H9 (cell line): ENCODE measurements around the gene DHDDS. TPM values are rescaled to one million over a fixed set of nuclear protein-coding genes. Genes with fewer than 3 reads are reported as not detected.

Experiments used
- DNase-seq: peaks from one replicate; pipeline ENCODE4 v3.0.0-alpha.2; 2017
- H2AFZ ChIP-seq: one replicate; pipeline ENCODE4 v1.6.1; 2013; ENCODE audit warnings: mild to moderate bottlenecking, low read length, control low read depth, moderate library complexity
- H2AK5ac ChIP-seq: 2 replicates; pipeline ENCODE4 v1.6.1; 2013; ENCODE audit warnings: low read length, control low read depth, mixed read lengths; ENCODE audit not compliant: insufficient read length
- H2BK120ac ChIP-seq: one replicate; pipeline ENCODE4 v1.6.1; 2013; ENCODE audit warnings: low read depth, mild to moderate bottlenecking, low read length, control low read depth, inconsistent platforms; ENCODE audit not compliant: poor library complexity, severe bottlenecking
- H2BK12ac ChIP-seq: 2 replicates; pipeline ENCODE4 v1.6.1; 2013; ENCODE audit warnings: low read length, control low read depth, mixed read lengths, low read depth; ENCODE audit not compliant: insufficient read length
- H2BK15ac ChIP-seq: 2 replicates; pipeline ENCODE4 v1.6.1; 2013; ENCODE audit warnings: low read depth, low read length, control low read depth
- H2BK20ac ChIP-seq: one replicate; pipeline ENCODE4 v1.6.1; 2013; ENCODE audit warnings: low read depth, mild to moderate bottlenecking, low read length, control low read depth, inconsistent platforms; ENCODE audit not compliant: poor library complexity, severe bottlenecking
- H2BK5ac ChIP-seq: 2 replicates; pipeline ENCODE4 v1.6.1; 2013; ENCODE audit warnings: low read length, control low read depth, mixed read lengths; ENCODE audit not compliant: insufficient read length
- H3K14ac ChIP-seq: 2 replicates; pipeline ENCODE4 v1.6.1; 2013; ENCODE audit warnings: low read length, control low read depth; ENCODE audit not compliant: insufficient read depth
- H3K18ac ChIP-seq: 2 replicates; pipeline ENCODE4 v1.6.1; 2013; ENCODE audit warnings: low read depth, mild to moderate bottlenecking, mixed read lengths, low read length, control low read depth; ENCODE audit not compliant: insufficient read length
- H3K23ac ChIP-seq: 2 replicates; pipeline ENCODE4 v1.6.1; 2013; ENCODE audit warnings: low read length, control low read depth, mixed read lengths, low read depth; ENCODE audit not compliant: insufficient read length
- H3K23me2 ChIP-seq: 2 replicates; pipeline ENCODE4 v1.6.1; 2013; ENCODE audit warnings: low read depth, mild to moderate bottlenecking, mixed read lengths, low read length, control low read depth; ENCODE audit not compliant: insufficient read length, poor library complexity, severe bottlenecking
- H3K27ac ChIP-seq: 2 replicates; pipeline ENCODE4 v1.5.1; 2013; ENCODE audit warnings: low read length, control low read depth, mixed read lengths, low read depth; ENCODE audit not compliant: insufficient read length
- H3K27me3 ChIP-seq: 2 replicates; pipeline ENCODE4 v1.6.1; 2013; ENCODE audit warnings: low read length, control low read depth, inconsistent platforms; ENCODE audit not compliant: insufficient read depth
- H3K4ac ChIP-seq: 2 replicates; pipeline ENCODE4 v1.6.1; 2013; ENCODE audit warnings: low read depth, mild to moderate bottlenecking, control low read depth, inconsistent platforms, low read length, moderate library complexity
- H3K4me1 ChIP-seq: 2 replicates; pipeline ENCODE4 v1.6.1; 2013; ENCODE audit warnings: low read length, control low read depth, inconsistent platforms; ENCODE audit not compliant: insufficient read depth
- H3K4me2 ChIP-seq: 2 replicates; pipeline ENCODE4 v1.6.1; 2013; ENCODE audit warnings: low read length, control low read depth, mixed read lengths; ENCODE audit not compliant: insufficient read length, insufficient read depth
- H3K56ac ChIP-seq: 2 replicates; pipeline ENCODE4 v1.6.1; 2013; ENCODE audit warnings: low read depth, mild to moderate bottlenecking, mixed read lengths, low read length, control low read depth; ENCODE audit not compliant: insufficient read length
- H3K79me1 ChIP-seq: 2 replicates; pipeline ENCODE4 v1.6.1; 2013; ENCODE audit warnings: low read depth, mild to moderate bottlenecking, moderate library complexity, low read length, control low read depth, inconsistent platforms; ENCODE audit not compliant: insufficient read depth, poor library complexity, severe bottlenecking
- H3K79me2 ChIP-seq: 2 replicates; pipeline ENCODE4 v1.6.1; 2013; ENCODE audit warnings: low read length, control low read depth, inconsistent platforms; ENCODE audit not compliant: insufficient read depth
- H3K9ac ChIP-seq: 2 replicates; pipeline ENCODE4 v1.6.1; 2013; ENCODE audit warnings: low read length, control low read depth, mixed read lengths; ENCODE audit not compliant: insufficient read length; ENCODE audit errors: extremely low read depth
- H3K9me3 ChIP-seq: one replicate; pipeline ENCODE4 v1.6.1; 2013; ENCODE audit warnings: low read depth, low read length, inconsistent platforms; ENCODE audit not compliant: control insufficient read depth
- H3T11ph ChIP-seq: one replicate; pipeline ENCODE4 v1.6.1; 2013; ENCODE audit warnings: mild to moderate bottlenecking, low read length, control low read depth, inconsistent platforms
- H4K20me1 ChIP-seq: one replicate; pipeline ENCODE4 v1.6.1; 2013; ENCODE audit not compliant: control insufficient read depth, insufficient read length, insufficient read depth
- H4K5ac ChIP-seq: 2 replicates; pipeline ENCODE4 v1.6.1; 2013; ENCODE audit warnings: low read depth, mild to moderate bottlenecking, mixed read lengths, low read length, control low read depth; ENCODE audit not compliant: insufficient read length
- H4K8ac ChIP-seq: replicated peaks from 2 replicates; pipeline ENCODE4 v1.6.1; 2013; ENCODE audit warnings: low read length, control low read depth, mixed read lengths, low read depth; ENCODE audit not compliant: insufficient read length
- H4K91ac ChIP-seq: 2 replicates; pipeline ENCODE4 v1.6.1; 2013; ENCODE audit warnings: low read depth, mild to moderate bottlenecking, moderate library complexity, mixed read lengths, low read length, control low read depth; ENCODE audit not compliant: insufficient read length
- H3K27ac Mint-ChIP-seq, 3 experiments: 2 replicates in 2 of 3; 3 replicates in 1 of 3; pipeline ENCODE4 v1.8.0; 2020 to 2021; ENCODE audit warnings: mixed read lengths in 3 of 3, mild to moderate bottlenecking in 1 of 3, moderate library complexity in 1 of 3
- H3K27me3 Mint-ChIP-seq: 2 replicates; pipeline ENCODE4 v1.8.0; 2021; ENCODE audit warnings: low read depth, mild to moderate bottlenecking, moderate library complexity, mixed read lengths
- H3K36me3 Mint-ChIP-seq, 3 experiments: 2 replicates in 2 of 3; 3 replicates in 1 of 3; pipeline ENCODE4 v1.8.0; 2020 to 2021; ENCODE audit warnings: low read depth in 3 of 3, mixed read lengths in 3 of 3; ENCODE audit not compliant: insufficient read depth in 1 of 3
- H3K4me1 Mint-ChIP-seq, 2 experiments: 2 replicates each; pipeline ENCODE4 v1.8.0; 2020; ENCODE audit warnings: mixed read lengths in 2 of 2
- H3K4me3 Mint-ChIP-seq, 2 experiments: 2 replicates in 1 of 2; 3 replicates in 1 of 2; pipeline ENCODE4 v1.8.0; 2020 to 2021; ENCODE audit warnings: mild to moderate bottlenecking in 2 of 2, mixed read lengths in 2 of 2, moderate library complexity in 1 of 2
- H3K9me3 Mint-ChIP-seq, 2 experiments: 2 replicates in 1 of 2; 3 replicates in 1 of 2; pipeline ENCODE4 v1.8.0; 2020; ENCODE audit warnings: mild to moderate bottlenecking in 2 of 2, mixed read lengths in 2 of 2, moderate library complexity in 1 of 2
- WGBS: extraction: QIAGEN DNeasy Blood & Tissue Kit; methylation state at CpG from one replicate; pipeline ENCODE4 v1.1.7; 2013; ENCODE audit warnings: missing lambda C conversion rate, low lambda C conversion rate, mixed read lengths; ENCODE audit not compliant: insufficient read length; ENCODE audit errors: extremely low coverage; 5-methylcytosine and 5-hydroxymethylcytosine counted together
- total RNA-seq: library from RNA; stranded (reverse); gene quantifications from 2 replicates; pipeline ENCODE4 v1.2.1, GENCODE V29; 2021
- TF ChIP-seq, protein P1 (sequence below): fragments of 200-600 bp; sonication (generic); conservative IDR thresholded peaks from 3 replicates; pipeline ENCODE4 v1.8.0; 2021; ENCODE audit warnings: antibody characterized with exemption, mild to moderate bottlenecking

Gene DHDDS
- total RNA-seq, 1 experiment from 2014 or later: 61.2 TPM

GRCh38 chr1:26471498-26472319 is 39.6 kb downstream of the DHDDS start:
- Histone ChIP-seq H3K23ac (no peak overlapping the region), H3K56ac (no peak overlapping the region), H3K4me2 (peak overlapping the region; percentile 59), H3K9ac (peak overlapping the region; percentile 37), H3K27me3 (no peaks in the 10 kb centered on the region), H3K27ac (no peak overlapping the region), H2AK5ac (no peak overlapping the region), H2BK15ac (no peak overlapping the region), H3K14ac (0 out of 2 replicates have a peak overlapping the region, but pooled peaks have one; percentile 4), H4K5ac (no peak overlapping the region), H2BK5ac (no peak overlapping the region), H3K4ac (no peak overlapping the region), H3K18ac (peak overlapping the region; percentile 67), H4K8ac (no peak overlapping the region), H3T11ph (no peak overlapping the region), H3K4me1 (no peaks in the 10 kb centered on the region; the same call in 1 of the 2 replicates), H2BK120ac (no peak overlapping the region), H3K79me2 (peaks cover 4% of the 10 kb centered on the region; the same call in 1 of the 2 replicates), H3K23me2 (peaks cover 10% of the 10 kb centered on the region), H3K9me3 (no peaks in the 10 kb centered on the region), H4K20me1 (no peaks in the 10 kb centered on the region), H2BK12ac (no peak overlapping the region), H2AFZ (no peak overlapping the region), H3K79me1 (no peaks in the 10 kb centered on the region), H2BK20ac (no peak overlapping the region), H4K91ac (no peak overlapping the region)
- H3K9me3 Mint-ChIP-seq: no peaks in the 10 kb centered on the region
- H3K27me3 Mint-ChIP-seq: no peaks in the 10 kb centered on the region; the same call in 1 of the 2 replicates
- TF ChIP-seq, protein P1, sequence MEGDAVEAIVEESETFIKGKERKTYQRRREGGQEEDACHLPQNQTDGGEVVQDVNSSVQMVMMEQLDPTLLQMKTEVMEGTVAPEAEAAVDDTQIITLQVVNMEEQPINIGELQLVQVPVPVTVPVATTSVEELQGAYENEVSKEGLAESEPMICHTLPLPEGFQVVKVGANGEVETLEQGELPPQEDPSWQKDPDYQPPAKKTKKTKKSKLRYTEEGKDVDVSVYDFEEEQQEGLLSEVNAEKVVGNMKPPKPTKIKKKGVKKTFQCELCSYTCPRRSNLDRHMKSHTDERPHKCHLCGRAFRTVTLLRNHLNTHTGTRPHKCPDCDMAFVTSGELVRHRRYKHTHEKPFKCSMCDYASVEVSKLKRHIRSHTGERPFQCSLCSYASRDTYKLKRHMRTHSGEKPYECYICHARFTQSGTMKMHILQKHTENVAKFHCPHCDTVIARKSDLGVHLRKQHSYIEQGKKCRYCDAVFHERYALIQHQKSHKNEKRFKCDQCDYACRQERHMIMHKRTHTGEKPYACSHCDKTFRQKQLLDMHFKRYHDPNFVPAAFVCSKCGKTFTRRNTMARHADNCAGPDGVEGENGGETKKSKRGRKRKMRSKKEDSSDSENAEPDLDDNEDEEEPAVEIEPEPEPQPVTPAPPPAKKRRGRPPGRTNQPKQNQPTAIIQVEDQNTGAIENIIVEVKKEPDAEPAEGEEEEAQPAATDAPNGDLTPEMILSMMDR: no peak; the same call in 2 of the 3 replicates
- peaks cover 41 to 67% (median 66%) of the 10 kb centered on the region in 3 experiments for H3K36me3 Mint-ChIP-seq
- H3K4me1 Mint-ChIP-seq: peaks cover 31 to 43% of the 10 kb centered on the region in 2 experiments
- no CpG with 5 or more reads among the region's 52 CpGs for WGBS
- H3K4me3 Mint-ChIP-seq: peak overlapping the region; percentile 88 to 90
- DNase-seq: peak; percentile 85
- H3K27ac Mint-ChIP-seq: peak overlapping the region; percentile 63 to 99 (median 82); a peak in 5 of 7 replicates
